GM12878 (cell line): Measurements from ENCODE around the gene BUB3. TPM values are rescaled to one million over a fixed set of nuclear protein-coding genes. Genes with fewer than 3 reads are reported as not detected.

Source experiments
- ATAC-seq: fragments of 200-7000 bp; cut with Tn5 transposase; 3 replicates; pipeline ENCODE4 v1.9.1; 2020; ENCODE audit warnings: mild to moderate bottlenecking, moderate library complexity
- BruUV-seq: library from RNA; stranded (reverse); fragments of 400-500 nt; replicated peaks from 2 replicates; lab custom pipeline; 2021; lab: Mats Ljungman, UMichigan
- CTCF ChIA-PET: fragments of 300-600 bp; sonication (Branson Sonifier 250); formaldehyde crosslinking; extraction: SDS; loops from one replicate; lab custom pipeline; 2021; ENCODE audit warnings: inconsistent platforms; lab: Yijun Ruan, JAX
- POLR2A ChIA-PET: fragments of 350-600 bp; formaldehyde crosslinking; extraction: SDS; loops from one replicate; lab custom pipeline; 2021; ENCODE audit warnings: inconsistent platforms; lab: Charles Lee
- RAD21 ChIA-PET: fragments of 300-600 bp; sonication (Branson Sonifier 250); formaldehyde crosslinking; loops from one replicate; lab custom pipeline; 2023; ENCODE audit warnings: antibody characterized with exemption; ENCODE audit not compliant: unreplicated experiment; lab: Charles Lee
- SMC1A ChIA-PET: fragments of 300-600 bp; sonication (Branson Sonifier 250); formaldehyde crosslinking; loops from one replicate; lab custom pipeline; 2023; ENCODE audit not compliant: unreplicated experiment, uncharacterized antibody; lab: Charles Lee
- DNase-seq: peaks from one replicate; pipeline ENCODE4 v3.0.0-alpha.2; 2011; ENCODE audit warnings: low read depth, low spot score
- FAIRE-seq: peaks from 3 replicates; lab custom pipeline; 2011; peaks lifted over from hg19 to GRCh38; lab: Jason Lieb, UNC
- H2AFZ ChIP-seq: 2 replicates; pipeline ENCODE4 v1.6.0; 2011; ENCODE audit warnings: low read depth, low read length, control low read depth; ENCODE audit not compliant: control insufficient read depth
- H3K27ac ChIP-seq: 2 replicates; pipeline ENCODE4 v1.5.1; 2011; ENCODE audit warnings: control low read depth; ENCODE audit not compliant: control insufficient read depth, insufficient read depth
- H3K27me3 ChIP-seq, 2 experiments: replicated peaks in 1 of 2; 2 replicates each; pipeline versions ENCODE4 v1.6.0 to v1.6.1; 2011; ENCODE audit warnings: low read length in 1 of 2; ENCODE audit not compliant: control insufficient read depth in 2 of 2, insufficient read depth in 2 of 2
- H3K36me3 ChIP-seq, 2 experiments: 2 replicates each; pipeline ENCODE4 v1.5.1; 2011; ENCODE audit warnings: low read length in 1 of 2; ENCODE audit not compliant: control insufficient read depth in 2 of 2, insufficient read depth in 2 of 2
- H3K4me1 ChIP-seq: 2 replicates; pipeline ENCODE4 v1.6.1; 2011; ENCODE audit warnings: mild to moderate bottlenecking, low read length, moderate library complexity, mixed read lengths; ENCODE audit not compliant: control insufficient read depth, insufficient read depth
- H3K4me2 ChIP-seq: 2 replicates; pipeline ENCODE4 v1.6.0; 2011; ENCODE audit warnings: control low read depth; ENCODE audit not compliant: control insufficient read depth, insufficient read depth
- H3K4me3 ChIP-seq: fragments of 200-600 bp; sonication (generic); 2 replicates; pipeline ENCODE4 v1.5.1; 2016
- H3K79me2 ChIP-seq: 2 replicates; pipeline ENCODE4 v1.6.0; 2011; ENCODE audit warnings: low read length; ENCODE audit not compliant: control insufficient read depth, insufficient read depth
- H3K9ac ChIP-seq: 2 replicates; pipeline ENCODE4 v1.8.0; 2011; ENCODE audit warnings: low read length, control low read depth, mixed read lengths; ENCODE audit not compliant: control insufficient read depth, insufficient read depth
- H3K9me3 ChIP-seq: replicated peaks from 3 replicates; pipeline ENCODE4 v1.5.1; 2011; ENCODE audit warnings: mild to moderate bottlenecking, low read length; ENCODE audit not compliant: control insufficient read depth, insufficient read depth
- H4K20me1 ChIP-seq: 2 replicates; pipeline ENCODE4 v1.6.0; 2011; ENCODE audit not compliant: control insufficient read depth, insufficient read depth
- E2F8 ChIP-seq: fragments of 450-650 bp; IDR thresholded peaks from 2 replicates; pipeline ENCODE4 v1.6.1; 2018; ENCODE audit warnings: mild to moderate bottlenecking, low read depth, moderate library complexity; ENCODE audit not compliant: partially characterized antibody
- EED ChIP-seq: sonication (generic); IDR thresholded peaks from 2 replicates; pipeline ENCODE4 v1.6.1; 2016; ENCODE audit warnings: antibody characterized with exemption, low read depth
- MEF2B ChIP-seq: fragments of 450-650 bp; IDR thresholded peaks from 2 replicates; pipeline ENCODE4 v1.6.1; 2018; ENCODE audit warnings: mild to moderate bottlenecking, moderate library complexity; ENCODE audit not compliant: partially characterized antibody, poor library complexity, severe bottlenecking
- MLLT1 ChIP-seq: fragments of 450-650 bp; IDR thresholded peaks from 2 replicates; pipeline ENCODE4 v1.6.1; 2016; ENCODE audit warnings: mild to moderate bottlenecking
- NBN ChIP-seq: fragments of 450-650 bp; IDR thresholded peaks from 2 replicates; pipeline ENCODE4 v1.6.1; 2016
- NFXL1 ChIP-seq: fragments of 450-650 bp; IDR thresholded peaks from 2 replicates; pipeline ENCODE4 v1.6.1; 2017; ENCODE audit warnings: antibody characterized with exemption, mild to moderate bottlenecking, borderline replicate concordance
- SMAD5 ChIP-seq: IDR thresholded peaks from 2 replicates; pipeline ENCODE4 v1.6.1; 2016; ENCODE audit warnings: antibody characterized with exemption, low read depth
- TCF7 ChIP-seq: IDR thresholded peaks from 2 replicates; pipeline ENCODE4 v1.6.1; 2014; ENCODE audit warnings: antibody characterized with exemption, borderline replicate concordance
- YBX1 ChIP-seq: fragments of 450-650 bp; IDR thresholded peaks from 2 replicates; pipeline ENCODE4 v1.6.1; 2016; ENCODE audit warnings: antibody characterized with exemption
- YY1 ChIP-seq: IDR thresholded peaks from 2 replicates; pipeline ENCODE4 v1.6.1; 2011; ENCODE audit warnings: low read depth, mild to moderate bottlenecking, low read length
- ZBED1 ChIP-seq: IDR thresholded peaks from 2 replicates; pipeline ENCODE4 v1.6.1; 2016; ENCODE audit warnings: borderline replicate concordance
- ZNF274 ChIP-seq: IDR thresholded peaks from one replicate; pipeline ENCODE4 v1.8.0; 2011; ENCODE audit not compliant: insufficient read length, insufficient read depth
- ZZZ3 ChIP-seq: IDR thresholded peaks from 2 replicates; pipeline ENCODE4 v1.6.1; 2011; ENCODE audit warnings: low read depth; ENCODE audit not compliant: control insufficient read depth, insufficient read length
- WGBS: methylation state at CpG from one replicate; pipeline ENCODE4 v1.1.6; 2016; ENCODE audit warnings: low lambda C conversion rate; ENCODE audit not compliant: insufficient replicate concordance, insufficient coverage; ENCODE audit errors: missing lambda C conversion rate; 5-methylcytosine and 5-hydroxymethylcytosine counted together
- in situ Hi-C: fragments of 300-500 bp; cut with MboI; formaldehyde crosslinking; loops from 9 replicates; pipeline ENCODE4 v1.14.3; 2018; ENCODE audit warnings: mixed read lengths
- intact Hi-C: fragments of 100-400 bp; cut with micrococcal nuclease; formaldehyde crosslinking; loops from one replicate; pipeline ENCODE4 v1.14.2; 2022; ENCODE audit not compliant: unreplicated experiment
- polyA plus RNA-seq, 11 experiments: library from polyadenylated mRNA; depleted of rRNA in 4 of 11; unstranded in 6 of 11; stranded (reverse) in 5 of 11; fragments of >200 nt; fragmentation: Nextera tagmentation in 4 of 11; fragmentation: Illumina TruSeq in 1 of 11; extraction: Ambion mirVana in 4 of 11; extraction: Trizol in 1 of 11; gene quantifications; 1 replicate in 1 of 11; 2 replicates in 10 of 11; pipeline versions ENCODE4 v1.2.1 to v1.2.3, GENCODE V29; 2011 to 2016; ENCODE audit warnings: inconsistent platforms in 2 of 11, missing spikeins in 2 of 11, low read depth in 1 of 11
- total RNA-seq, 4 experiments: library from RNA; depleted of rRNA in 3 of 4; stranded (reverse); fragments of >200 nt in 3 of 4; fragmentation: Illumina TruSeq in 1 of 4; extraction: Trizol in 1 of 4; gene quantifications; 2 replicates each; pipeline versions ENCODE4 v1.2.1 to v1.2.3, GENCODE V29; 2013 to 2021

Gene BUB3
- total and polyA plus RNA-seq, 10 of the 15 experiments (the other 5 are each of a cell fraction or from before 2014, with no cell fraction given) = 260 to 1,126 (median 441) TPM

- ATAC-seq (peak; percentile 62), DNase-seq (no peak), FAIRE-seq (no peak)
- POLR2A ChIA-PET = no interaction called here
- H4K20me1 ChIP-seq = no peaks in the 10 kb centered on the region
- SMC1A ChIA-PET = interaction anchor here (1.1 kb wide), 1 partner anchor 177 kb away, joined by 3 read pairs; no protein-coding TSS in a partner anchor
- RAD21 ChIA-PET = no interaction called here
- in situ Hi-C loops = no loop called here
- H3K4me2 ChIP-seq = no peak overlapping the region
- CTCF ChIA-PET = no interaction called here
- no peaks in the 10 kb centered on the region for H3K36me3 ChIP-seq
- no peaks in the 10 kb centered on the region for H3K27me3 ChIP-seq
- H3K9ac ChIP-seq = no peak overlapping the region
- BruUV-seq = no TSS peak
- no peak for TF ChIP-seq MEF2B
- no peak for TF ChIP-seq NBN
- no peak for TF ChIP-seq ZNF274
- TF ChIP-seq ZBED1 = no peak
- no peak for TF ChIP-seq EED
- TF ChIP-seq TCF7 = peak; percentile 54; the same call in 1 of the 2 replicates
- TF ChIP-seq YY1 = no peak
- H3K4me3 ChIP-seq = no peak overlapping the region
- H2AFZ ChIP-seq = no peak overlapping the region
- H3K27ac ChIP-seq = no peak overlapping the region
- 88% methylated on average over 6 of the region's 6 CpGs for WGBS
- intact Hi-C loops = no loop called here
- H3K79me2 ChIP-seq = no peaks in the 10 kb centered on the region
- peaks cover 7% of the 10 kb centered on the region for H3K4me1 ChIP-seq
- H3K9me3 ChIP-seq = peaks cover 3% of the 10 kb centered on the region
Measured at GRCh38 chr10:123203393-123204126, 49.4 kb downstream of the BUB3 start.

- SMC1A ChIA-PET = interaction anchor here (1.1 kb wide), 1 partner anchor 177 kb away, joined by 3 read pairs; no protein-coding TSS in a partner anchor
- POLR2A ChIA-PET = no interaction called here
- Histone ChIP-seq H3K36me3 (no peaks in the 10 kb centered on the region), H3K27me3 (no peaks in the 10 kb centered on the region), H3K9me3 (peaks cover 3% of the 10 kb centered on the region), H3K4me2 (no peak overlapping the region), H2AFZ (no peak overlapping the region), H3K4me1 (peaks cover 7% of the 10 kb centered on the region), H3K4me3 (no peak overlapping the region), H3K9ac (no peak overlapping the region), H3K79me2 (no peaks in the 10 kb centered on the region), H3K27ac (no peak overlapping the region), H4K20me1 (no peaks in the 10 kb centered on the region)
- CTCF ChIA-PET = no interaction called here
- no peak for DNase-seq
- BruUV-seq = no TSS peak
- 100% methylated on average over 1 of the region's 1 CpG for WGBS
- ATAC-seq = no peak
- intact Hi-C loops (no loop called here), in situ Hi-C loops (no loop called here)
- no peak for FAIRE-seq
- RAD21 ChIA-PET = no interaction called here
- TF ChIP-seq E2F8 (no peak), NFXL1 (no peak), MLLT1 (no peak), YBX1 (no peak), SMAD5 (no peak), ZZZ3 (no peak)
Measured at GRCh38 chr10:123204127-123204461, 49.9 kb downstream of the BUB3 start.
